ENCODE data around the gene CPNE4.

The CPNE4 gene

DNA sequence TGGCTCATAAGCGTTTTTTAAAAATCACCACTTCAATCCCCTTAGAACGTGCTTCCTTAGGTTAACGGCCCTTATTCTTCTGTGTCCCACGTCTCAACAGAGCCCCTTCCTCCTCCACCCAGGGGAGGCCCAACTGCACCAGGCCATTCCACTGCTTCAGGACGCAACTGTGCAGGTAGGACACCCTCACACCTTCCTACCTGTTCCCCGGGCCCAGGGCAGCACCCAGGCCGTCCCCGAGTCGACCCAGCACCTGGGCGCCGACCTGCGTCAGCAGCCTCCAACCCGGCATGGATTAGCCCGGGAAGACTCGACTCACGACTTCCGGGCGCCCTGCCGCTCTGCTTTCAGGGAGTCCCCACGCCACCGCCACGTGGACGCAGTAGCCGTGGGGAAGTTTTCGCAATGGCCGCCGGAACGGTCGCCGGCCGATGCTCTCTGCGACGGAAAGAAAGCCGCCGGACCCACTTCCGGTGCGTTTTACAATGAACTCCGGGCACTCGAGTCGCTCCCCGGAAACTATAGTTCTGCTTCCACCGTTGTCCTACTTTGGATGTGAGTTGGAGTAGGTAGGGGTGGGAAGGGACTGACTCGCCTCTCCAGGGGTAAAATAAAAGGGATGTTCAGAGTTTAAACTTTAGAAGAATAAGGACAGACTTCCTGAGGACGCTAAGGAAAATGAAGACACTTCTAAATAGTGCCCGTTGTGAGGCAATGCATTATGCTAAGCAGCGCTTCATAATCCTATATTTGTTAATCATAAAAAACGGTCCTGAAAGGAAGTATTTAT is 532.1 kb downstream of the CPNE4 start, which contains the start of gene MRPL3:
Gene MRPL3 (minus strand): TSS at position 442 of the 790 bp plus-strand sequence. CDS start 150 bp downstream, at position 292.
- peak; percentile 87 for DNase-seq

DNA sequence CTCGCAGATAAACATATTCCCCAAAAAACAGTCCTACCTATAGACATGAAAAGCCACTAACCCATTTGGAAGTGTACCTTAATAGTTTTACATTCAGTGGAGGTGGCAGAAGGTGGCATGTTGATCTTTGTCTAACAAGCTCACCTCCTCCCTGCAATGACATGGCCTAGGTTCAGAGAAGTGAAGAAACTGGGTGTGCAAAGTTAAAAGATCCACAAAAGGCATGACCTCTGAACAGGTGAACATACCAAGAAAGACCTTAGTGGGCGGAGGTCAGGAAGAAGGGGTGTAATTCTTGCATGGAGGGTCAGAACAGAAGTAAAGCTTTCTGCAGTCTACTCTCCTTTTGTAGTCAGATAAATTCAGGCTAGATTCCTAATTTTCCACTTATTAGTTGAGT is 532.9 kb downstream of the CPNE4 start:
- no peak for DNase-seq

DNA sequence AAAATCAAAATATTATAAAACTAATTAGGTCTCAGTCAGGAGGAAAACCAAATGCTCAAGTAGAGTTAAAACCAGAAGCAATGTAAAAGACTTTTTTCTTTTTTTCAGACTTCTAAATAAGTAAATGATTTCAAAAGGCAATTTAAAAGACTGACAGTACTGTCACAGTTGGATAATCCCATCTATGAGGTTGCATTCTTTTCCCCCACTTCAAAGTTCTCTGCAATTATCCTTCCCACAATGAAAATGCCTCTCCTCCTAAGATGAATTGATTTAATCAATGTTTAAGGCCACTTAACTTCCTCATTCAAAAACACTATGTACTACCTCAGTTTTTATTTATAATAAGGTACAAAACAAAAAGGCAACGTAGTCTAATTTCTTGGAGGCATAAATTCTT is 540.1 kb downstream of the CPNE4 start:
- no peak for DNase-seq

DNA sequence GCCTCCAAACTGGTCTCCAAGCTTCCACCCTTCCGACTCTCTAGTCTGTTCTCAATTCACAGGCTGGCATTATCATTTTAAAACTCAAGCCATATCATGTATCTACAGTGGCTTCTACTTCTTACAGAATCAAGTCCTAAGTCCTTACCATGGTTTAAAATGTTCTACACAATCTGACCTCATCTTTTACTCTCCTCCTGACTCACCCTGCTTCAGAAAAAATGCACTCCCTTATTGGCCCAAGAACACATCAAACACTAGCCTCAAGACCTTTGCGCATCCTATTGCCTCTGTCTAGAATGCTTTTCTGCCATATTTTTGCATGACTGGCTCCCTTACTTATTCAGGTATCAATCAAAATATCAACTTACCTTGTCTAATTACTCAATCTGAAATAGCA is 543.0 kb downstream of the CPNE4 start:
- no peak for DNase-seq

DNA sequence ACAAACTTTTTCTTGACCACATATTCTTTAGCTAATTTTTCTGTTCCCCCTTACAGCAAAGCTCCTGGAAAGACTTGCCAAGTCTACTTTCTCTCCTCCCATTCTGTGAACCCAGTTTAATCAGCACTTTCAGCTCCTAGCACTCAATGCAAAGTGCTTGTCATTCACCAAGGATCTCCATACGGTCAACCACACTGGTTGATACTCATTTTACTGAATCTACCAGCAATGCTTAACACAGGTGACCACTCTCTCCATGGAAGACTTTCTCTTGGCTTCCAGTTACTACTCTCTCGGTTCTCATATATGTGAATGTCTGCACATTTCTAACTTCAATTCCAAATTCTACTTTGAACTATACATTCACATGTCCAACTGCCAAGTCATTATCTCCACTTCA is 543.7 kb downstream of the CPNE4 start:
- no peak for DNase-seq

DNA sequence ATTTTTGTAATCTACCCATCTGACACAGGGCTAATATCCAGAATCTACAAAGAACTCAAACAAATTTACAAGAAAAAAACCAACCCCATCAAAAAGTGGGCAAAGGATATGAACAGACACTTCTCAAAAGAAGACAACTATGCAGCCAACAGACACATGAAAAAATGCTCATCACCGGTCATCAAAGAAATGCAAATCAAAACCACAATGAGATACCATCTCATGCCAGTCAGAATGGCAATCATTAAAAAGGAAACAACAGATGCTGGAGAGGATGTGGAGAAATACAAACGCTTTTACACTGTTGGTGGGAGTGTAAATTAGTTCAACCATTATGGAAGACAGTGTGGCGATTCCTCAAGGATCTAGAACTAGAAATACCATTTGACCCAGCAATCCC is 548.3 kb downstream of the CPNE4 start:
- DNase-seq = peak; percentile 35

DNA sequence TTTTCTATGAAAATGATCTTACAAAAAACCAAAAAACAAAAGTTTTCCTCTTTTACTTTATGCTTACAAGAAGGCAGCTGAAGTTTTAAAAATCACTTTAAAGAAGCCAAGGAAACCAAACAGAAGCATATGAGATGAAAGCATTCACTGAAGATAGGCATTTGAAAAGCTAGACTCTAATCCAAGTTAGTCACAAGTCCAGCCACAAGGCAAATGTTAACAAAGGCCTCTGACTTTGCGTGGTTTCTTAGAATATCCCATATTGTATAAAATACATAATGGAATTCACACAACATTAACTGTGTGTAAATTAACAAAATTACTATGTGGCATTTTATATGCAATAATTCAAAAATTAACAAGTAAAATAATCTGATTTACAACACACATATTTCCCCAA is 549.7 kb downstream of the CPNE4 start:
- DNase-seq = no peak

DNA sequence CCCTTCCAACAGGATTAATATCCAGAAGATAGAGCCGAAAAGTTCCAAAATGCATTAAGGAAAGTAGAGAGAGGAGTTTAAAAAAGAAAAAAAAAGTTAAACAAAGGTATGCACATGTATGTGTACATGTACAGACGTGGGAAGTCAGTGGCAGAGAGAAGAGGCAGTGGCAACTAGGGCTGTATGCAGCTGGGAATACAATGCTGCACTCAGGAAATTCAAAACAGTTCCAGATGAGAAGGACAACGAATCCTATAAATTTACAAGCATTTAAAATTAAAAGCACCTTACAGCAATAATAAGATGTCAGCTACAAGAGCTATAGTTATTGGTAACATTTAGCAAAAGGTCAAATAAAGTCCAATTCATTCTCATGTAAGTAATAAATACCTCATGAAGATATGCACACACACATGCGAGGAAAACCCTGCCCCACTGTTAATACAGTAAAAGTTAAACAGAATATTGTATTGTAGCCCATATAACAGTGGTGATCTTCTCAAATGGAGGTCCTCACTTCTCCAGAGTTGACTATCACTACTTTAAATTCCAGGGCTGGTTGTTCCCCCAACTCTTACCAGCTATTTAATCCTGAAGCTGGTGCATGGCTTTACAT is 550.2 kb downstream of the CPNE4 start:
- DNase-seq = no peak

All from CD4-positive, alpha-beta T cell treated with Interleukin-10 for 1 hour (primary cell).